ENCODE results near the gene EIF4E2.

GRCh38 chr2:232543491-232543890, 7.0 kb upstream of the EIF4E2 start:
- TF ChIP-seq POLR2A (IDR thresholded peaks at IDR 0.05) (no peak), CTCF (IDR thresholded peaks at IDR 0.05) (no peak), POLR2AphosphoS5 (IDR thresholded peaks at IDR 0.05; ENCODE audit: insufficient read depth in 1 of 2, low read depth in 1 of 2) (no peak)

Measured in vagina (tissue), 2 donors.